Activated naive CD4-positive, alpha-beta T cell treated with anti-CD3 and anti-CD28 coated beads, Interleukin-2, amount 50 U/mL, for 16 hours (primary cell): ENCODE results near the gene RHBDD1.

ENCODE experiments used
- DNase-seq: peaks from one replicate; pipeline ENCODE4 v3.0.0-alpha.2; 2020

RHBDD1 gene

GRCh38 chr2:226847090-226847489 is 11.2 kb downstream of the RHBDD1 start:
- no peak for DNase-seq

- DNase-seq = no peak
These were observed 11.7 kb downstream of the RHBDD1 start for GRCh38 chr2:226847511-226847910.

GRCh38 chr2:226849349-226849748 is 13.5 kb downstream of the RHBDD1 start:
- DNase-seq = no peak

DNA sequence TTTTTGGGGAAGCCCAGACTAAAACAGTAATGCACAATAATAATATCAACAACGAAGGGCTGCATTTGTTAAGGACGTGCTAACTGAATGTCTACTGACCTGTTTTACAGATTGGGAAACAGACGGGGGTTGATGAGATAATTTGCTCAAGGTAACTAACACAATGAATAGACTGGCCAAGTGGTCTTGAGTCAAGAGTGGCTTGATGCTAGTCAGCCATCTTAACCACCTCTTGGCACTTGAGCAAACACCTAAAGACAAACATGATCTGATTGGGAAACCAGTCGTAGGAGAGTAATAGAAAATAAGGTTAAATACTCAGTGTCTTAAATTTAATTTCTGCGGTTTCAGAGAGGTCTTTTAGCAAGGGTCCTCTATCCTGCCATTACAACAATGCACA is 14.2 kb downstream of the RHBDD1 start:
- no peak for DNase-seq

DNA sequence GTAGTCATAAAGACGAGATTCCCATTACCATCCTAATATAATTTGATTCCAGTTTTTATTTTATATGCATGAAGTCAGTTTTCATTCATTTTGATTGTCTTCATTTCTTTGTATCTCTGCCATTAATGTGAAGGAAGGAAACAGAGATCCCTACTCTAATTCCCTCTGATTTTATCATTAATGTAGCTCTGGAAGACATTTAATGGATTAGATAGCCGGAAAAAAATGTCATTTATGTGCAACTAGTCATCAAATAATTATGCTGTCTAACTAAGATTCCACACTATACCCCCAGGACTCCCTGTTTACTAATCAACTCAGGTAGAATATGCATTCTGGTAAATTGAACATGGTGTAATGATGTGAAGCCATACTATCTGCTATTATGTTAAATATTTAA is 19.9 kb downstream of the RHBDD1 start:
- DNase-seq = no peak

DNA sequence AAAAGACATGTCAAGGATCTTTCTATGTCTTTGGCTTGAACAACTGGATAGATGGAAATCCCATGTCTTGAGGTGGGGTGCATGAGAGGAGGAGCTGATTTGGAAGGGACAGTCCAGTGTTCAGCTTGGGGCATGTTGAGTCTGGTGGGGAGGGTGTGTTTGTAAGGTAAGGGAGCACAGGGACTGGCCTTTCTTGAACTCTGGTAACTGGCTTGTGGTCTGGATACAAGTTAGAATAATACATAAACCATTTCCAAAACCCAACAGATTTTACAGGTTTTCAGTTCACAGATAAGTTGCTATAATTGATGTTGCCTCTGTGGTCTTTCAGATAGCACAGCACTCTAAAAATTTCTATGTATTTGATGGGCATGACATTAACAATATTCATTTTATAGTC is 24.2 kb downstream of the RHBDD1 start:
- no peak for DNase-seq

DNA sequence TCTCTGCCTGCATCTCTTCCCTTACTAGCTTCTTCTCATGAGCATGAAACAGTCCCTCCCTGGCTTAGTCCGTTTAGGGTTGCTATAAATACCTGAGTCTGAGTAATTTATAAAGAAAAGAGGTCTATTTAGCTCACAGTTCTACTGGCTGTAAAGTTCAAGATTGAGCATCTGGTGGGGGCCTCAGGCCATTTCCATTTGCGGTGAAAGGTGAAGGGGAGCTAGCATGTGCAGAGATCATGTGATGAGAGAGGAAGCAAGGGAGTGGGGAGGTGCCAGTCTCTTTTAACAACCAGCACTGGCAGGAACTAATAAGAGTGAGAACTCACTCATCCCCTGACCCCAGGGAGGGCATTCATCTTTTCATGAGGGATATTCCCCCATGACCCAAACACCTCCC is 26.8 kb downstream of the RHBDD1 start:
- DNase-seq = no peak

- no peak for DNase-seq
These were observed 29.4 kb downstream of the RHBDD1 start for GRCh38 chr2:226865273-226865672.

DNA sequence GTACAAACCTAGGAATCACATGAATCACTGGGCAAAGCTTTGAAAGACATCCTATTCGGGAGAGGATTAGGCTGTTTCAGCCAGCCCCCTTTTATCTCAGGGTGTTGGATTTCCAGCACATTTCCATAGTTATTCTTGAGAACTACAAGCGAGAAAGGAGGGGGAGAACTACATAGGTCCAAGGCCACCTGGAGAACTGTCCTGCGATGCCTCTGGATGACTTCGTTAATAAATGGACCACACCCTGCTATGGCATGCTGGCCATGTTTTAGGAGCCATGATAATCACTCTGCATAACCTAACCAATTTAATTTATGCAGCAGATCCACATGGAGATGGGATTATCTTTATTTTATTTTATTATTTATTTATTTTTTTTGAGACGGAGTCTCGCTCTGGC is 29.9 kb downstream of the RHBDD1 start:
- DNase-seq = no peak

- no peak for DNase-seq
These were observed 32.7 kb downstream of the RHBDD1 start for GRCh38 chr2:226868331-226869162.

DNA sequence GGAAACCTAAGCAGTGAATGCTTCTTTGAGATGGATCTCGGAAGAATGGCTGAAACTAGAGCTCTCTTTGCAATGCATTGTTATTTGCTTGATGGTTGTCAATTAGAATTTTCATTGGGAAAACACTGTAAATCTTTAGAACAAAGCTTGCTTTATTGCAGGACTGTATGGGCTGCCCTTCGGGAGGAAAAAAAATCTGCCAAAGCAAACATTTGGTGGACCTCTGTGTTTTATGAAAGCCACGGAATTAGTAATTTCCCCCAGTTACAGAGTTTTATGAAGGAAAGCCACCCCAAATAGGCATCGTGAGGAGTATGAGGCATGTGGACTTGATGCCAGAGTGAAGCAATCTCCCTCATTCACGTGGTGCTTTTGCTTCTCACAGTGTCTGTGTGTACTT is 33.5 kb downstream of the RHBDD1 start:
- no peak for DNase-seq

- no peak for DNase-seq
These were observed 37.3 kb downstream of the RHBDD1 start for GRCh38 chr2:226873051-226873620.

- peak; percentile 30 for DNase-seq
These were observed 38.0 kb downstream of the RHBDD1 start for GRCh38 chr2:226873826-226874225.

- DNase-seq = no peak
These were observed 38.9 kb downstream of the RHBDD1 start for GRCh38 chr2:226874749-226875148.

- no peak for DNase-seq
These were observed 39.8 kb downstream of the RHBDD1 start for GRCh38 chr2:226875438-226876225.

DNA sequence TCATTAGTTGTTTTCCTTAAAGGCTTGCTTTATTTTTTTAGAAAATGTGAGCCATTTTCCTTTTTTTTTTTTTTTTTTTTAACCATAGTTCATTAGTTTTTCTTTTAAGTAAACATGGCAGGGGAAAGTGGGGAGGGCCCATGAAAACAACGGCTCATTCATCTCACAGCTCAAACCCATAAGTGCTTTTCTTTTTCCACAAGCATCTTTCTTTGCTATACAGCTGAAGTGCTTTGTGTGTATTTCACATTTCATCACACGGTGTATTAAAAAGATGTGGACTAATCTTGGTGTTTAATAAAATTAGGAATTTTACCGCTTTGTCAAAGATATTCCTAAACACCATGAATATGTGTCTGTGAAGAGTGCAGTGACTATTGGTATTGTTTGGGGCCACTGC is 41.6 kb downstream of the RHBDD1 start:
- DNase-seq = no peak

DNA sequence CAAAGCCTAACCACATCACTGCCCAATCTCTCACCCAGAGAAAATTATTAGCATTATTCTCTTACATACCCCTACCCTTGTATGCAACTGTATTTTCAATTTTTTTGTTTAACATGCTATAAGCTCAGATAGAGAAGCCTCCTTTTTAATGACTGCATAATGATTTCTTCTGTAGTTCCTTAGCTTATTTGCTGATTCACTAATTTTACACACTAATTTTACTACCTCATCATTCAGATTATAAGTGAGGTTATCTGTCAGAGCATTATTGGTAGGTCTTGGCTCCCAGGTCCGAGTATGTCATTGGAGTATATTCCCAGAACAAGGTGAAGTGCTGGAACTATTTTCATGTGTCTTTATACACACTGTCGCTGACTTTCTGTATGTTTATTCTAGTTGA is 45.4 kb downstream of the RHBDD1 start:
- DNase-seq = no peak

GRCh38 chr2:226882606-226883005 is 46.8 kb downstream of the RHBDD1 start:
- no peak for DNase-seq

DNA sequence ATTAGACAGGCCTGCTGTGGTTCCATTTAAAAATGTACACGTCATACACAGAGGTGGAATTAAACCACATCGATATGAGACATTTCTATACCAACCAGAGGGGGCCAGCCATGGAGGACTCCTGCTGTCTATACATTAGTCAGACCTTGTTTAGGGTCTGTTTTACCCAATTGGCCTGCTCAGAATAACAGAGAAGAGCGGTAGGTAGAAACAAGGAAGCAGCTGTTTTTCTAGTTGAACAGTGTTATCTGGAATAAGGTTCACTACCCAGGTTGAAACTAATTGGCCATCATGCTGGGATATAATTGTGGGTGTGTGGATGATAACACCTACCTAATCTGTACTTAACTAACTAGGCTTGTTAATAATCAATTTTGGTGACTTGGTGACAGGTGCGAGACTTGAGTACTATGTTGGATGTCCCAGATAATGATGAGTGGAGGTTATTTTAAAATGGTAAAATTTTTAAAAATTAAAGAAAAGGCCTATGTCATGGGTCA is 47.5 kb downstream of the RHBDD1 start:
- DNase-seq = no peak

DNA sequence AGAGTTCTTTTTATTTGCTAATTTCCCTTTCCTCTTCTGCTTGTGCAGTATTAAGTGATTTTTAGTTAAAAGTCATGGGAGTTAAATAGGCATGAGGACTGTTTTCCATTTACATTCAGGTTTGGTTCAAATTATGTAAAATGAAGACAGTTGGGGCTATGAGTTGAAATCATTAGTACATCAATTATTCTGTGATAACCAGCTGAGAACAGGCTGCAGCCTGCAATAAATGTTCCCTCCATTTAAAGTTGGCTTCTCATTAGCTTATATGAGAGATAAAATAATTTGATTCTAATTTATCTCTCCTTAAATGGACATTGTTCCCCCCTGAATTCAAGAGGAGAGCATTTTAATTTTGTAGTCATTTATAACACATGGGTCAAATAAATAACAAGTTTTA is 48.3 kb downstream of the RHBDD1 start:
- DNase-seq = no peak

GRCh38 chr2:226885769-226886435 is 50.0 kb downstream of the RHBDD1 start:
- DNase-seq = no peak

DNA sequence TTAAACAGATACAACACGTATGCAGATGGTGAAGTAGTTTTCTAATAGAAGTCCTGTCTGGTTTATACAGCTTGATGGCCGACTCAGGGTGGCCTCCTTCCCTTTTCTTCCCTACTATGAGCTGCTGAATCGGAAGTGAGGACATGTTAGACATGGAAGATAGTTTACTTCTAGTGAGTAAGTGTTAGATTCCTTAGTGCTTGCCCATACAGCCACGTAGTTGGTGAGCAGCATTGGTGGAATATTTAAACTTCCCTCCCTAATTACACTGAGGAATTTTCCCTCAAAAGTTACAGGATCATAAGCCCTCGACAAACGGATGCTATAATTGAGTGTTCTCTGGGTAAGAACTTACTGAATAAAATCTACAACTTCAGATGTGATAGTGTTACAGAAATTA is 52.1 kb downstream of the RHBDD1 start:
- no peak for DNase-seq

- DNase-seq = no peak
These were observed 52.6 kb downstream of the RHBDD1 start for GRCh38 chr2:226888378-226888965.
